ENCODE measurements around the gene FTL.

Gene FTL

GRCh38 chr19:48991873-48992580 is 26.9 kb downstream of the FTL start:
- no peak for DNase-seq (ENCODE audit: low spot score)

- no peak for DNase-seq (ENCODE audit: low spot score)
Observed at GRCh38 chr19:48992581-48993174, 27.6 kb downstream of the FTL start.

GRCh38 chr19:48993175-48994034 is 28.3 kb downstream of the FTL start, which contains the start of the genes GYS1 and RUVBL2:
Gene GYS1, minus strand, starts transcription at chr19:48993309. Its CDS starts 197 bp downstream, at chr19:48993112.
Gene RUVBL2, plus strand, starts transcription at chr19:48993887. Its CDS starts 25 bp downstream, at chr19:48993912.
- peak; percentile 100 for DNase-seq (ENCODE audit: low spot score)

- DNase-seq (ENCODE audit: low spot score): no peak
Observed at GRCh38 chr19:48994035-48994386, 28.9 kb downstream of the FTL start.

GRCh38 chr19:48997972-48998371 is 32.9 kb downstream of the FTL start:
- DNase-seq (ENCODE audit: low spot score): no peak

DNA sequence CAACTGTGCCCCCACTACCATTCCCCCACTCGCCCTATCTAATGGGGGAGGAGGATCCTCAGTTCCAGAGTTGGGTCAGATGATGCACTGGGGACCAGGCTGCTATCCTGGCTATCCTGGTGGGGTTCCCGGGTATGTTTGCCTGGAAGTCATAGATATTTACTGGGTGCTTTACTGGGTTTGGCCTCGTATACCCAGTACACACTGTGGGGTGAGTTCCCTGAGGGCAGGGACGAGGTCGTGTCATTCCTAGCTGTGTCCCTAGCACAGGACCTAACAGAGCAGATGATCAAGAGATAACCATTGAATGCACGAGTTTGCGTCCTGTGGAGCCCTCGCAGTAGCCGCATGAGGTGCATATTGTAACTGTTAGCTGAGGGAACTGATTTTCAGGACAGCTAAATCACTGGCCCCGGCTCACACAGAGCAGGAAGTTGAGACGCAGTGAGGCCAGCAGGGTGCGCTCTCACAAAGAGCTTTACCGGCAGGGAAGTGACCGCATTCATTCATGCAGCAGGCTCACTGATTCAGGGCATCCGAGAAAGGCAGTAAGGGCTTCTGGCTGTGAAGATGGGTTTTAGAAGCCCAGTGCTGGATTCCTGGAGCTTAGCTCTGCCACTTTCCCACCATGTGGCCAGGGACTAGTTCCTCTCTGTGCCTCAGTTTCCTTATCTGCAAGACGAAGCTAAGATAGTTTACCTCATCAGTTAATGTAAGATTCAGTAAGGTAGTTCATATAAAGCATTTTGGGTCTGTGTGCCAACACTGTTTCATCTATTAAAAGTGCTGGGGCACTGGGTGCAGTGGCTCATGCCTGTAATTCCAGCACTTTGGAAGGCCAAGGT is 34.6 kb downstream of the FTL start:
- DNase-seq (ENCODE audit: low spot score): no peak

DNA sequence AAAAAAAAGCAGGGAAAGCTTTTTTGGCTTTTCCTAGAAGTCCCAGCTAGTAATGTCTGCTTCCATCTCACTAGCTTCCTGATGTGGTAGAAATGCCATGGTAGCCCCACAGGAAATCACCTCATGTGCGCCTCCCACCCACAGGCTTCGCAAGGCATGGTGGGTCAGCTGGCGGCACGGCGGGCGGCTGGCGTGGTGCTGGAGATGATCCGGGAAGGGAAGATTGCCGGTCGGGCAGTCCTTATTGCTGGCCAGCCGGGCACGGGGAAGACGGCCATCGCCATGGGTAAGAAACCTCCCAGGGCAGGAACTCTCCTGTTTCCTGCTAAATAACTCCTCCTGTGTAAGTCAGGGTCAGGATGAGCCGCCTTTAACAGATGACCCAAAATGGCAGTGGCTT is 39.0 kb downstream of the FTL start:
- no peak for DNase-seq (ENCODE audit: low spot score)

- DNase-seq (ENCODE audit: low spot score): no peak
Observed at GRCh38 chr19:49004964-49005614, 40.0 kb downstream of the FTL start.

- DNase-seq (ENCODE audit: low spot score): no peak
Observed at GRCh38 chr19:49006905-49007304, 41.8 kb downstream of the FTL start.

DNA sequence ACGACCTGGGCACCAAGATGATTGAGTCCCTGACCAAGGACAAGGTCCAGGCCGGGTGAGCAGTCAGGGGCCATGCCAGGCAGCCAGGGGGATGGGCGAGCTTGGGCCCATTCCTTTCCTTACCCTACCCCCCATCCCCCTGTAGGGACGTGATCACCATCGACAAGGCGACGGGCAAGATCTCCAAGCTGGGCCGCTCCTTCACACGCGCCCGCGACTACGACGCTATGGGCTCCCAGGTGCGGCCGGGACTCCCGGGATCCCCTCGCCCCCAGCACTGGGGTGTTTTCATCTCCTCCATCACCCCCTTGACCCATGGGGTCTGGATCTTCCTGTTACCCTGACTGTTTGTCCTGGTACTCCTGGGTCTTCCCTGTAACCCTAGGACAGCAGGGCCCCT is 44.7 kb downstream of the FTL start:
- DNase-seq (ENCODE audit: low spot score): no peak

- DNase-seq (ENCODE audit: low spot score): no peak
Observed at GRCh38 chr19:49010453-49010852, 45.3 kb downstream of the FTL start.

DNA sequence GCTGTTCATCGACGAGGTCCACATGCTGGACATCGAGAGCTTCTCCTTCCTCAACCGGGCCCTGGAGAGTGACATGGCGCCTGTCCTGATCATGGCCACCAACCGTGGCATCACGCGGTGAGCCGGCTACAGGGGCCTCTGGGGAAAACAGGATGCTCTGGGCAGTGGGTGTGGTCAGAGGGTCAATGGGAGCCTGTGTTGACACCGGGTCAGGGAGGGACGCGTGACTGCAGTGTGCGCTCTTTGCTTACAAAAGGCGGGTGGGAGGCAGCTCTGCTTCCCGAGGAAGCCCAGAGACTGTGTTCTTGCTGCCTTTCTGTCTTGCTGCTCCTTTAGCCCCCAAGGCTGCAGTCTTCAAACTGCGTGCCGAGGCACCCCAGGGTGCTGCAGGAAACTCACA is 46.1 kb downstream of the FTL start:
- no peak for DNase-seq (ENCODE audit: low spot score)

GRCh38 chr19:49014123-49014869 is 49.2 kb downstream of the FTL start:
- DNase-seq (ENCODE audit: low spot score): no peak

GRCh38 chr19:49014870-49015255 is 49.8 kb downstream of the FTL start:
- no peak for DNase-seq (ENCODE audit: low spot score)

GRCh38 chr19:49016067-49016839 is 51.1 kb downstream of the FTL start:
- no peak for DNase-seq (ENCODE audit: low spot score)
